Measurements from ENCODE around the gene IQCM. TPM values are rescaled to one million over a fixed set of nuclear protein-coding genes. Genes with fewer than 3 reads are reported as not detected.

IQCM gene
- polyA plus RNA-seq, 1 donor (not counting 4 experiments of a cell fraction or from before 2014, with no cell fraction given), result not detected

- H3K79me2 ChIP-seq (ENCODE audit: control insufficient read depth, insufficient read depth, low read length), result no peaks in the 10 kb centered on the region
- no peak overlapping the region for H2AFZ ChIP-seq (ENCODE audit: control insufficient read depth, low read length)
- H3K9me3 ChIP-seq (ENCODE audit: control insufficient read depth, low read depth, low read length), result no peaks in the 10 kb centered on the region
- FAIRE-seq (no peak), DNase-seq (ENCODE audit: low read depth, low spot score) (no peak)
- dilution Hi-C loops (cut with MboI; ENCODE audit: extremely low pct_ligation_motif_present, low sequenced_read_pairs), result no loop called here
- H3K27me3 ChIP-seq (ENCODE audit: control insufficient read depth, extremely low read depth, insufficient read depth, low read length), result no peaks in the 10 kb centered on the region
- H3K4me2 ChIP-seq (ENCODE audit: control insufficient read depth, extremely low read depth, insufficient read depth, low read depth, low read length), result no peak overlapping the region
- H3K9me1 ChIP-seq (ENCODE audit: control insufficient read depth, extremely low read depth, insufficient read depth, low read length), result no peaks in the 10 kb centered on the region
- H3K4me3 ChIP-seq (ENCODE audit: control insufficient read depth in 2 of 3, extremely low read depth in 1 of 3, insufficient read depth in 2 of 3, low read depth in 1 of 3, low read length in 3 of 3), result no peak overlapping the region
- H3K4me1 ChIP-seq (ENCODE audit: control insufficient read depth, extremely low read depth, insufficient read depth, low read length), result no peaks in the 10 kb centered on the region
- TF ChIP-seq EZH2 (IDR thresholded peaks at IDR 0.05; ENCODE audit: low read length) (no peak), CTCF (optimal IDR thresholded peaks at IDR 0.05 in 1 of 3, IDR thresholded peaks at IDR 0.05 in 1 of 3, conservative IDR thresholded peaks at IDR 0.05 in 1 of 3; ENCODE audit: extremely low read depth in 1 of 3, insufficient read depth in 2 of 3, low read length in 3 of 3) (no peak)
- no peaks in the 10 kb centered on the region for H3K36me3 ChIP-seq (ENCODE audit: control insufficient read depth in 2 of 2, extremely low read depth in 1 of 2, insufficient read depth in 2 of 2, low read length in 2 of 2)
- no peak overlapping the region for H3K9ac ChIP-seq (ENCODE audit: control insufficient read depth, extremely low read depth, insufficient read depth, low read length)
- no peak overlapping the region for H3K27ac ChIP-seq (ENCODE audit: control insufficient read depth, insufficient read depth, low read length)
- no peaks in the 10 kb centered on the region for H4K20me1 ChIP-seq (ENCODE audit: control insufficient read depth, extremely low read depth, insufficient read depth, low read length)
Measured at GRCh38 chr4:149741186-149741831, 74.3 kb downstream of the IQCM start.

GRCh38 chr4:149738156-149738555 lies 77.5 kb downstream of the IQCM start:
- H3K27me3 ChIP-seq (ENCODE audit: control insufficient read depth, extremely low read depth, insufficient read depth, low read length), result no peaks in the 10 kb centered on the region
- DNase-seq (ENCODE audit: low read depth, low spot score) (no peak), FAIRE-seq (no peak)
- no peak overlapping the region for H2AFZ ChIP-seq (ENCODE audit: control insufficient read depth, low read length)
- H3K79me2 ChIP-seq (ENCODE audit: control insufficient read depth, insufficient read depth, low read length), result no peaks in the 10 kb centered on the region
- no peaks in the 10 kb centered on the region for H3K4me1 ChIP-seq (ENCODE audit: control insufficient read depth, extremely low read depth, insufficient read depth, low read length)
- dilution Hi-C loops (cut with MboI; ENCODE audit: extremely low pct_ligation_motif_present, low sequenced_read_pairs), result no loop called here
- no peak overlapping the region for H3K27ac ChIP-seq (ENCODE audit: control insufficient read depth, insufficient read depth, low read length)
- no peak overlapping the region for H3K9ac ChIP-seq (ENCODE audit: control insufficient read depth, extremely low read depth, insufficient read depth, low read length)
- no peak overlapping the region for H3K4me3 ChIP-seq (ENCODE audit: control insufficient read depth in 2 of 3, extremely low read depth in 1 of 3, insufficient read depth in 2 of 3, low read depth in 1 of 3, low read length in 3 of 3)
- TF ChIP-seq EZH2 (IDR thresholded peaks at IDR 0.05; ENCODE audit: low read length) (no peak), CTCF (optimal IDR thresholded peaks at IDR 0.05 in 1 of 3, IDR thresholded peaks at IDR 0.05 in 1 of 3, conservative IDR thresholded peaks at IDR 0.05 in 1 of 3; ENCODE audit: extremely low read depth in 1 of 3, insufficient read depth in 2 of 3, low read length in 3 of 3) (no peak)
- no peaks in the 10 kb centered on the region for H3K36me3 ChIP-seq (ENCODE audit: control insufficient read depth in 2 of 2, extremely low read depth in 1 of 2, insufficient read depth in 2 of 2, low read length in 2 of 2)
- no peak overlapping the region for H3K4me2 ChIP-seq (ENCODE audit: control insufficient read depth, extremely low read depth, insufficient read depth, low read depth, low read length)
- no peaks in the 10 kb centered on the region for H3K9me3 ChIP-seq (ENCODE audit: control insufficient read depth, low read depth, low read length)
- no peaks in the 10 kb centered on the region for H4K20me1 ChIP-seq (ENCODE audit: control insufficient read depth, extremely low read depth, insufficient read depth, low read length)
- H3K9me1 ChIP-seq (ENCODE audit: control insufficient read depth, extremely low read depth, insufficient read depth, low read length), result no peaks in the 10 kb centered on the region
